H9 (cell line): ENCODE data around the gene RACGAP1. TPM values are rescaled to one million over a fixed set of nuclear protein-coding genes. Genes with fewer than 3 reads are reported as not detected.

Experiments used
- DNase-seq: peaks from one replicate; pipeline ENCODE4 v3.0.0-alpha.2; 2017
- H2AFZ ChIP-seq: one replicate; pipeline ENCODE4 v1.6.1; 2013; ENCODE audit warnings: mild to moderate bottlenecking, low read length, control low read depth, moderate library complexity
- H2AK5ac ChIP-seq: 2 replicates; pipeline ENCODE4 v1.6.1; 2013; ENCODE audit warnings: low read length, control low read depth, mixed read lengths; ENCODE audit not compliant: insufficient read length
- H2BK120ac ChIP-seq: one replicate; pipeline ENCODE4 v1.6.1; 2013; ENCODE audit warnings: low read depth, mild to moderate bottlenecking, low read length, control low read depth, inconsistent platforms; ENCODE audit not compliant: poor library complexity, severe bottlenecking
- H2BK12ac ChIP-seq: 2 replicates; pipeline ENCODE4 v1.6.1; 2013; ENCODE audit warnings: low read length, control low read depth, mixed read lengths, low read depth; ENCODE audit not compliant: insufficient read length
- H2BK15ac ChIP-seq: 2 replicates; pipeline ENCODE4 v1.6.1; 2013; ENCODE audit warnings: low read depth, low read length, control low read depth
- H2BK20ac ChIP-seq: one replicate; pipeline ENCODE4 v1.6.1; 2013; ENCODE audit warnings: low read depth, mild to moderate bottlenecking, low read length, control low read depth, inconsistent platforms; ENCODE audit not compliant: poor library complexity, severe bottlenecking
- H2BK5ac ChIP-seq: 2 replicates; pipeline ENCODE4 v1.6.1; 2013; ENCODE audit warnings: low read length, control low read depth, mixed read lengths; ENCODE audit not compliant: insufficient read length
- H3K14ac ChIP-seq: 2 replicates; pipeline ENCODE4 v1.6.1; 2013; ENCODE audit warnings: low read length, control low read depth; ENCODE audit not compliant: insufficient read depth
- H3K18ac ChIP-seq: 2 replicates; pipeline ENCODE4 v1.6.1; 2013; ENCODE audit warnings: low read depth, mild to moderate bottlenecking, mixed read lengths, low read length, control low read depth; ENCODE audit not compliant: insufficient read length
- H3K23ac ChIP-seq: 2 replicates; pipeline ENCODE4 v1.6.1; 2013; ENCODE audit warnings: low read length, control low read depth, mixed read lengths, low read depth; ENCODE audit not compliant: insufficient read length
- H3K23me2 ChIP-seq: 2 replicates; pipeline ENCODE4 v1.6.1; 2013; ENCODE audit warnings: low read depth, mild to moderate bottlenecking, mixed read lengths, low read length, control low read depth; ENCODE audit not compliant: insufficient read length, poor library complexity, severe bottlenecking
- H3K27ac ChIP-seq: 2 replicates; pipeline ENCODE4 v1.5.1; 2013; ENCODE audit warnings: low read length, control low read depth, mixed read lengths, low read depth; ENCODE audit not compliant: insufficient read length
- H3K27me3 ChIP-seq: 2 replicates; pipeline ENCODE4 v1.6.1; 2013; ENCODE audit warnings: low read length, control low read depth, inconsistent platforms; ENCODE audit not compliant: insufficient read depth
- H3K4ac ChIP-seq: 2 replicates; pipeline ENCODE4 v1.6.1; 2013; ENCODE audit warnings: low read depth, mild to moderate bottlenecking, control low read depth, inconsistent platforms, low read length, moderate library complexity
- H3K4me1 ChIP-seq: 2 replicates; pipeline ENCODE4 v1.6.1; 2013; ENCODE audit warnings: low read length, control low read depth, inconsistent platforms; ENCODE audit not compliant: insufficient read depth
- H3K4me2 ChIP-seq: 2 replicates; pipeline ENCODE4 v1.6.1; 2013; ENCODE audit warnings: low read length, control low read depth, mixed read lengths; ENCODE audit not compliant: insufficient read length, insufficient read depth
- H3K56ac ChIP-seq: 2 replicates; pipeline ENCODE4 v1.6.1; 2013; ENCODE audit warnings: low read depth, mild to moderate bottlenecking, mixed read lengths, low read length, control low read depth; ENCODE audit not compliant: insufficient read length
- H3K79me1 ChIP-seq: 2 replicates; pipeline ENCODE4 v1.6.1; 2013; ENCODE audit warnings: low read depth, mild to moderate bottlenecking, moderate library complexity, low read length, control low read depth, inconsistent platforms; ENCODE audit not compliant: insufficient read depth, poor library complexity, severe bottlenecking
- H3K79me2 ChIP-seq: 2 replicates; pipeline ENCODE4 v1.6.1; 2013; ENCODE audit warnings: low read length, control low read depth, inconsistent platforms; ENCODE audit not compliant: insufficient read depth
- H3K9ac ChIP-seq: 2 replicates; pipeline ENCODE4 v1.6.1; 2013; ENCODE audit warnings: low read length, control low read depth, mixed read lengths; ENCODE audit not compliant: insufficient read length; ENCODE audit errors: extremely low read depth
- H3K9me3 ChIP-seq: one replicate; pipeline ENCODE4 v1.6.1; 2013; ENCODE audit warnings: low read depth, low read length, inconsistent platforms; ENCODE audit not compliant: control insufficient read depth
- H3T11ph ChIP-seq: one replicate; pipeline ENCODE4 v1.6.1; 2013; ENCODE audit warnings: mild to moderate bottlenecking, low read length, control low read depth, inconsistent platforms
- H4K20me1 ChIP-seq: one replicate; pipeline ENCODE4 v1.6.1; 2013; ENCODE audit not compliant: control insufficient read depth, insufficient read length, insufficient read depth
- H4K5ac ChIP-seq: 2 replicates; pipeline ENCODE4 v1.6.1; 2013; ENCODE audit warnings: low read depth, mild to moderate bottlenecking, mixed read lengths, low read length, control low read depth; ENCODE audit not compliant: insufficient read length
- H4K8ac ChIP-seq: replicated peaks from 2 replicates; pipeline ENCODE4 v1.6.1; 2013; ENCODE audit warnings: low read length, control low read depth, mixed read lengths, low read depth; ENCODE audit not compliant: insufficient read length
- H4K91ac ChIP-seq: 2 replicates; pipeline ENCODE4 v1.6.1; 2013; ENCODE audit warnings: low read depth, mild to moderate bottlenecking, moderate library complexity, mixed read lengths, low read length, control low read depth; ENCODE audit not compliant: insufficient read length
- H3K27ac Mint-ChIP-seq, 3 experiments: 2 replicates in 2 of 3; 3 replicates in 1 of 3; pipeline ENCODE4 v1.8.0; 2020 to 2021; ENCODE audit warnings: mixed read lengths in 3 of 3, mild to moderate bottlenecking in 1 of 3, moderate library complexity in 1 of 3
- H3K27me3 Mint-ChIP-seq: 2 replicates; pipeline ENCODE4 v1.8.0; 2021; ENCODE audit warnings: low read depth, mild to moderate bottlenecking, moderate library complexity, mixed read lengths
- H3K36me3 Mint-ChIP-seq, 3 experiments: 2 replicates in 2 of 3; 3 replicates in 1 of 3; pipeline ENCODE4 v1.8.0; 2020 to 2021; ENCODE audit warnings: low read depth in 3 of 3, mixed read lengths in 3 of 3; ENCODE audit not compliant: insufficient read depth in 1 of 3
- H3K4me1 Mint-ChIP-seq, 2 experiments: 2 replicates each; pipeline ENCODE4 v1.8.0; 2020; ENCODE audit warnings: mixed read lengths in 2 of 2
- H3K4me3 Mint-ChIP-seq, 2 experiments: 2 replicates in 1 of 2; 3 replicates in 1 of 2; pipeline ENCODE4 v1.8.0; 2020 to 2021; ENCODE audit warnings: mild to moderate bottlenecking in 2 of 2, mixed read lengths in 2 of 2, moderate library complexity in 1 of 2
- H3K9me3 Mint-ChIP-seq, 2 experiments: 2 replicates in 1 of 2; 3 replicates in 1 of 2; pipeline ENCODE4 v1.8.0; 2020; ENCODE audit warnings: mild to moderate bottlenecking in 2 of 2, mixed read lengths in 2 of 2, moderate library complexity in 1 of 2
- CTCF ChIP-seq: fragments of 200-600 bp; sonication (generic); conservative IDR thresholded peaks from 3 replicates; pipeline ENCODE4 v1.8.0; 2021; ENCODE audit warnings: antibody characterized with exemption, mild to moderate bottlenecking
- WGBS: extraction: QIAGEN DNeasy Blood & Tissue Kit; methylation state at CpG from one replicate; pipeline ENCODE4 v1.1.7; 2013; ENCODE audit warnings: missing lambda C conversion rate, low lambda C conversion rate, mixed read lengths; ENCODE audit not compliant: insufficient read length; ENCODE audit errors: extremely low coverage; 5-methylcytosine and 5-hydroxymethylcytosine counted together
- total RNA-seq: library from RNA; stranded (reverse); gene quantifications from 2 replicates; pipeline ENCODE4 v1.2.1, GENCODE V29; 2021

The RACGAP1 gene
- total RNA-seq, 1 experiment from 2014 or later = 64.8 TPM

GRCh38 chr12:50006754-50007442, 18.4 kb downstream of the RACGAP1 start:
- Histone ChIP-seq H4K8ac (no peak overlapping the region), H4K20me1 (no peaks in the 10 kb centered on the region), H4K5ac (no peak overlapping the region), H3K27me3 (no peaks in the 10 kb centered on the region), H3K23me2 (no peaks in the 10 kb centered on the region), H3K9ac (no peak overlapping the region), H3K56ac (no peak overlapping the region), H2AK5ac (no peak overlapping the region), H3K79me2 (no peaks in the 10 kb centered on the region), H2BK120ac (no peak overlapping the region), H3K23ac (no peak overlapping the region), H2BK12ac (no peak overlapping the region), H2AFZ (no peak overlapping the region), H3K4me1 (no peaks in the 10 kb centered on the region), H2BK15ac (no peak overlapping the region), H3K4ac (no peak overlapping the region), H3K9me3 (no peaks in the 10 kb centered on the region), H2BK5ac (no peak overlapping the region), H3K4me2 (no peak overlapping the region), H2BK20ac (no peak overlapping the region), H3K79me1 (peaks cover 3% of the 10 kb centered on the region), H3T11ph (no peak overlapping the region), H3K18ac (no peak overlapping the region), H3K14ac (no peak overlapping the region), H4K91ac (no peak overlapping the region), H3K27ac (no peak overlapping the region)
- Mint-ChIP-seq H3K36me3 (peaks cover 6 to 59% (median 51%) of the 10 kb centered on the region in 3 experiments; a peak in 6 of 7 replicates), H3K27me3 (no peaks in the 10 kb centered on the region), H3K4me3 (no peak overlapping the region), H3K4me1 (no peaks in the 10 kb centered on the region), H3K27ac (no peak overlapping the region; a peak in 1 of 7 replicates), H3K9me3 (no peaks in the 10 kb centered on the region)
- no CpG with 5 or more reads among the region's 1 CpG for WGBS
- TF ChIP-seq CTCF = no peak
- DNase-seq = no peak
